Measurements from ENCODE around the gene BNIP2. TPM values are rescaled to one million over a fixed set of nuclear protein-coding genes. Genes with fewer than 3 reads are reported as not detected.

Gene BNIP2
- total and polyA plus RNA-seq, 2 donors (not counting 1 experiment from before 2014, with no cell fraction given): 82.9 to 93.2 TPM

- Histone ChIP-seq H3K4me1 (ENCODE audit: control insufficient read depth, extremely low read depth, insufficient read depth, low read length) (no peaks in the 10 kb centered on the region), H3K4me2 (ENCODE audit: extremely low read depth, insufficient read depth, low read length) (no peak overlapping the region), H3K79me2 (ENCODE audit: control insufficient read depth, insufficient read depth, low read length) (no peaks in the 10 kb centered on the region), H3K9ac (ENCODE audit: insufficient read depth, low read length) (no peak overlapping the region), H3K27ac (ENCODE audit: insufficient read depth, low read length) (no peak overlapping the region), H3K9me3 (ENCODE audit: control insufficient read depth, insufficient read depth, low read depth, low read length) (no peaks in the 10 kb centered on the region), H3K4me3 (replicated peaks in 1 of 4; ENCODE audit: control extremely low read depth in 1 of 4, insufficient read depth in 1 of 4, low read depth in 3 of 4, low read length in 4 of 4) (no peak overlapping the region), H4K20me1 (ENCODE audit: control insufficient read depth, extremely low read depth, insufficient read depth, low read length) (no peaks in the 10 kb centered on the region), H3K27me3 (ENCODE audit: control insufficient read depth, insufficient read depth, low read length) (no peaks in the 10 kb centered on the region), H3K36me3 (ENCODE audit: control insufficient read depth, insufficient read depth, low read length) (no peaks in the 10 kb centered on the region), H2AFZ (ENCODE audit: low read length) (no peak overlapping the region)
- TF ChIP-seq CTCF (conservative IDR thresholded peaks at IDR 0.05 in 1 of 2, IDR thresholded peaks at IDR 0.05 in 1 of 2; ENCODE audit: low read depth in 1 of 2, low read length in 2 of 2) (no peak), EZH2 (IDR thresholded peaks at IDR 0.05; ENCODE audit: low read length, missing control alignments) (no peak)
- no peak for DNase-seq (ENCODE audit: low read depth in 2 of 2)
These were observed 52.9 kb downstream of the BNIP2 start for GRCh38 chr15:59636184-59636583.

- no peak overlapping the region for H3K4me3 ChIP-seq (replicated peaks in 1 of 4; ENCODE audit: control extremely low read depth in 1 of 4, insufficient read depth in 1 of 4, low read depth in 3 of 4, low read length in 4 of 4)
- no peaks in the 10 kb centered on the region for H3K79me2 ChIP-seq (ENCODE audit: control insufficient read depth, insufficient read depth, low read length)
- no peaks in the 10 kb centered on the region for H3K4me1 ChIP-seq (ENCODE audit: control insufficient read depth, extremely low read depth, insufficient read depth, low read length)
- H3K4me2 ChIP-seq (ENCODE audit: extremely low read depth, insufficient read depth, low read length): no peak overlapping the region
- no peak overlapping the region for H3K9ac ChIP-seq (ENCODE audit: insufficient read depth, low read length)
- H3K9me3 ChIP-seq (ENCODE audit: control insufficient read depth, insufficient read depth, low read depth, low read length): no peaks in the 10 kb centered on the region
- H2AFZ ChIP-seq (ENCODE audit: low read length): no peak overlapping the region
- no peaks in the 10 kb centered on the region for H3K36me3 ChIP-seq (ENCODE audit: control insufficient read depth, insufficient read depth, low read length)
- no peak overlapping the region for H3K27ac ChIP-seq (ENCODE audit: insufficient read depth, low read length)
- DNase-seq (ENCODE audit: low read depth in 2 of 2): no peak
- H3K27me3 ChIP-seq (ENCODE audit: control insufficient read depth, insufficient read depth, low read length): no peaks in the 10 kb centered on the region
- no peaks in the 10 kb centered on the region for H4K20me1 ChIP-seq (ENCODE audit: control insufficient read depth, extremely low read depth, insufficient read depth, low read length)
- TF ChIP-seq CTCF (conservative IDR thresholded peaks at IDR 0.05 in 1 of 2, IDR thresholded peaks at IDR 0.05 in 1 of 2; ENCODE audit: low read depth in 1 of 2, low read length in 2 of 2) (peak in 1 of 2 donors; percentile 45), EZH2 (IDR thresholded peaks at IDR 0.05; ENCODE audit: low read length, missing control alignments) (no peak)
These were observed 56.4 kb downstream of the BNIP2 start for GRCh38 chr15:59632714-59633113.

- Histone ChIP-seq H3K79me2 (ENCODE audit: control insufficient read depth, insufficient read depth, low read length) (no peaks in the 10 kb centered on the region), H3K9me3 (ENCODE audit: control insufficient read depth, insufficient read depth, low read depth, low read length) (no peaks in the 10 kb centered on the region), H4K20me1 (ENCODE audit: control insufficient read depth, extremely low read depth, insufficient read depth, low read length) (no peaks in the 10 kb centered on the region), H2AFZ (ENCODE audit: low read length) (no peak overlapping the region), H3K4me3 (replicated peaks in 1 of 4; ENCODE audit: control extremely low read depth in 1 of 4, insufficient read depth in 1 of 4, low read depth in 3 of 4, low read length in 4 of 4) (no peak overlapping the region), H3K27me3 (ENCODE audit: control insufficient read depth, insufficient read depth, low read length) (peaks cover 8% of the 10 kb centered on the region), H3K4me2 (ENCODE audit: extremely low read depth, insufficient read depth, low read length) (no peak overlapping the region), H3K27ac (ENCODE audit: insufficient read depth, low read length) (no peak overlapping the region), H3K9ac (ENCODE audit: insufficient read depth, low read length) (no peak overlapping the region), H3K4me1 (ENCODE audit: control insufficient read depth, extremely low read depth, insufficient read depth, low read length) (no peaks in the 10 kb centered on the region), H3K36me3 (ENCODE audit: control insufficient read depth, insufficient read depth, low read length) (no peaks in the 10 kb centered on the region)
- peak; percentile 27 to 43 for DNase-seq (ENCODE audit: low read depth in 2 of 2)
- peak; percentile 32 to 36 for TF ChIP-seq CTCF (conservative IDR thresholded peaks at IDR 0.05 in 1 of 2, IDR thresholded peaks at IDR 0.05 in 1 of 2; ENCODE audit: low read depth in 1 of 2, low read length in 2 of 2)
- no peak for TF ChIP-seq EZH2 (IDR thresholded peaks at IDR 0.05; ENCODE audit: low read length, missing control alignments)
These were observed 66.8 kb downstream of the BNIP2 start for GRCh38 chr15:59622289-59622688.
